ENCODE data around the gene HDGFL3. TPM values are rescaled to one million over a fixed set of nuclear protein-coding genes. Genes with fewer than 3 reads are reported as not detected.

Gene HDGFL3
- total and polyA plus RNA-seq, 2 donors (not counting 3 experiments of a cell fraction or from before 2014, with no cell fraction given): 20.2 to 155 TPM

DNA sequence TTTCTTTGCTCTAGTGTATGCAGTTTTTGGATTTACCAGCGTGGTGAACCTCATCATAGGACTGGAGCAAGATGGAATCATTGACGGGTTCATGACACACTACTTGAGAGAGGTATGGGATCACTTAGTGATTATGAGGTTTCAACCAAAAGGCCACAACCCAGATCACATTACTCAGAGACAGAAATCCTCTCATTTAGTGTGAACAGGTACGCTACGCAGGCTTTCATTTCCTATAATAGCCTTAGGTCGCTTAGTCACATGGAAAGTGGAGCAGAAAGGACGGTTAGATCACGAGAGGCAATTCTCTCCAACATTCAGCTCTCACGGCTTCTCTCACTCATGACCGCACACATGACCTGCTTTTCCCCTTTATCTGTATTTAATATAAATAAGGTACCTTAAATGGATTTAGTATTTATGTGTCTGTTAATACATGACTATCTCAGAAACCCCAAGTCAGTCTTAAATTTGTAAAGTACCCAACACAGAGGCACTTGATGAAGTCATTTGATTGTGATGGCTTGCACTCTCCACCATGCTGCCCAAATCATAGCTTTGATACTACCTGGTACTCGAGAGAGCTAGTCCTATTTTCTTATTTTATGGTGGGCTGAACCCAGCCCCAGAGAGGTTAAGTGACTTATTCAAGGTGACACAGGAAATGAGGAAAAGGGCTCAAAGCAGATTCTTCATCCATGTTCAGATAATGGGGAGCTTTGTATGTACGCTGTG is 91.6 kb downstream of the HDGFL3 start:
- peaks cover 12 to 36% of the 10 kb centered on the region in 2 experiments for H3K36me3 ChIP-seq (ENCODE audit: control insufficient read depth in 2 of 2, extremely low read depth in 1 of 2, insufficient read depth in 2 of 2, low read length in 2 of 2)
- POLR2A ChIA-PET: no interaction called here

More for the DNA sequence above, 91.6 kb downstream of the HDGFL3 start:
- no peaks in the 10 kb centered on the region for H3K27me3 ChIP-seq (ENCODE audit: control insufficient read depth in 2 of 2, insufficient read depth in 2 of 2, low read length in 2 of 2)
- peaks cover 9% of the 10 kb centered on the region for H3K79me2 ChIP-seq (ENCODE audit: control insufficient read depth, insufficient read depth, low read length)
- H4K20me1 ChIP-seq (replicated peaks; ENCODE audit: control insufficient read depth, extremely low read depth, insufficient read depth, low read length): no peaks in the 10 kb centered on the region
- H3K4me1 ChIP-seq (ENCODE audit: control insufficient read depth, extremely low read depth, insufficient read depth, low read length): peaks cover 33% of the 10 kb centered on the region
- no peaks in the 10 kb centered on the region for H3K9me1 ChIP-seq (replicated peaks; ENCODE audit: control insufficient read depth, extremely low read depth, insufficient read depth, low read length)
- dilution Hi-C loops (cut with MboI; ENCODE audit: extremely low pct_ligation_motif_present, low sequenced_read_pairs): no loop called here
- no peaks in the 10 kb centered on the region for H3K9me3 ChIP-seq (replicated peaks; ENCODE audit: control insufficient read depth, insufficient read depth, low read length)
- DNase-seq (ENCODE audit: low read depth, low spot score) (no peak), FAIRE-seq (peak; percentile 15)
- H2AFZ ChIP-seq (ENCODE audit: low read depth, low read length): no peak overlapping the region
- CTCF ChIA-PET: no interaction called here
- H3K4me3 ChIP-seq (replicated peaks in 1 of 3; ENCODE audit: insufficient read depth in 1 of 3, low read depth in 1 of 3, low read length in 3 of 3): no peak overlapping the region
- H3K4me2 ChIP-seq (ENCODE audit: insufficient read depth, low read length): no peak overlapping the region
- H3K9ac ChIP-seq (replicated peaks; ENCODE audit: extremely low read depth, insufficient read depth, low read length): no peak overlapping the region
- intact Hi-C loops (cut with micrococcal nuclease): no loop called here
- H3K27ac ChIP-seq (ENCODE audit: insufficient read depth, low read depth, low read length): no peak overlapping the region
- TF ChIP-seq GATA2 (IDR thresholded peaks at IDR 0.05; ENCODE audit: insufficient read depth, insufficient read length, low read depth, low read length): no peak
- TF ChIP-seq, protein P1, sequence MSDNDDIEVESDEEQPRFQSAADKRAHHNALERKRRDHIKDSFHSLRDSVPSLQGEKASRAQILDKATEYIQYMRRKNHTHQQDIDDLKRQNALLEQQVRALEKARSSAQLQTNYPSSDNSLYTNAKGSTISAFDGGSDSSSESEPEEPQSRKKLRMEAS (IDR thresholded peaks at IDR 0.05; ENCODE audit: insufficient read depth, insufficient read length): no peak
- TF ChIP-seq POLR2A (IDR thresholded peaks at IDR 0.05; ENCODE audit: low read depth, low read length): no peak
- TF ChIP-seq MYC (IDR thresholded peaks at IDR 0.05; ENCODE audit: low read depth, low read length): no peak
- TF ChIP-seq, protein P2, sequence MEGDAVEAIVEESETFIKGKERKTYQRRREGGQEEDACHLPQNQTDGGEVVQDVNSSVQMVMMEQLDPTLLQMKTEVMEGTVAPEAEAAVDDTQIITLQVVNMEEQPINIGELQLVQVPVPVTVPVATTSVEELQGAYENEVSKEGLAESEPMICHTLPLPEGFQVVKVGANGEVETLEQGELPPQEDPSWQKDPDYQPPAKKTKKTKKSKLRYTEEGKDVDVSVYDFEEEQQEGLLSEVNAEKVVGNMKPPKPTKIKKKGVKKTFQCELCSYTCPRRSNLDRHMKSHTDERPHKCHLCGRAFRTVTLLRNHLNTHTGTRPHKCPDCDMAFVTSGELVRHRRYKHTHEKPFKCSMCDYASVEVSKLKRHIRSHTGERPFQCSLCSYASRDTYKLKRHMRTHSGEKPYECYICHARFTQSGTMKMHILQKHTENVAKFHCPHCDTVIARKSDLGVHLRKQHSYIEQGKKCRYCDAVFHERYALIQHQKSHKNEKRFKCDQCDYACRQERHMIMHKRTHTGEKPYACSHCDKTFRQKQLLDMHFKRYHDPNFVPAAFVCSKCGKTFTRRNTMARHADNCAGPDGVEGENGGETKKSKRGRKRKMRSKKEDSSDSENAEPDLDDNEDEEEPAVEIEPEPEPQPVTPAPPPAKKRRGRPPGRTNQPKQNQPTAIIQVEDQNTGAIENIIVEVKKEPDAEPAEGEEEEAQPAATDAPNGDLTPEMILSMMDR (IDR thresholded peaks at IDR 0.05; ENCODE audit: extremely low read depth in 1 of 2, insufficient read depth in 1 of 2, low read depth in 1 of 2, low read length in 2 of 2): no peak
- no peak for TF ChIP-seq EZH2 (IDR thresholded peaks at IDR 0.05; ENCODE audit: borderline replicate concordance, low read depth, low read length, severe bottlenecking)
- no peak for TF ChIP-seq POLR2AphosphoS5 (IDR thresholded peaks at IDR 0.05; ENCODE audit: insufficient read depth, low read depth, low read length)
- TF ChIP-seq JUN (IDR thresholded peaks at IDR 0.05; ENCODE audit: borderline replicate concordance, insufficient read depth, insufficient read length, low read depth): no peak
- TF ChIP-seq FOS (IDR thresholded peaks at IDR 0.05; ENCODE audit: borderline replicate concordance, insufficient read depth, low read length): no peak
- BruUV-seq (replicated peaks): no TSS peak

Data from endothelial cell of umbilical vein (primary cell).